SK-N-SH (cell line): Measurements from ENCODE around the gene TOPBP1.

Experiments used
- CHD2 ChIP-seq: fragments of 150-350 bp; IDR thresholded peaks from 2 replicates; pipeline ENCODE4 v1.6.1; 2018; ENCODE audit warnings: low read length; ENCODE audit not compliant: partially characterized antibody
- EZH2phosphoT487 ChIP-seq: fragments of 200-600 bp; sonication (generic); IDR thresholded peaks from 2 replicates; pipeline ENCODE4 v1.6.1; 2017; ENCODE audit warnings: low read depth, mixed run types, mild to moderate bottlenecking, antibody characterized with exemption, moderate library complexity, borderline replicate concordance
- FOXJ3 ChIP-seq: sonication (generic); formaldehyde crosslinking; IDR thresholded peaks from 2 replicates; pipeline ENCODE4 v1.5.1; 2020; ENCODE audit warnings: mild to moderate bottlenecking, missing genetic modification reagents
- GABPA ChIP-seq: IDR thresholded peaks from 2 replicates; pipeline ENCODE4 v1.4.0; 2012; ENCODE audit warnings: low read depth, mild to moderate bottlenecking
- RFX5 ChIP-seq: IDR thresholded peaks from 2 replicates; pipeline ENCODE4 v1.6.1; 2012; ENCODE audit warnings: mild to moderate bottlenecking, improper control_type of control experiment, low read length
- SIN3A ChIP-seq: IDR thresholded peaks from 2 replicates; pipeline ENCODE4 v1.6.1; 2012; ENCODE audit warnings: low read depth, mild to moderate bottlenecking, low read length, moderate library complexity, borderline replicate concordance
- TAF1 ChIP-seq: IDR thresholded peaks from 2 replicates; pipeline ENCODE4 v1.6.1; 2012; ENCODE audit warnings: low read depth, mild to moderate bottlenecking, low read length, moderate library complexity, borderline replicate concordance
- TF ChIP-seq, protein P1 (sequence below): fragments of 200-600 bp; sonication (generic); IDR thresholded peaks from 2 replicates; pipeline ENCODE4 v1.6.1; 2017; ENCODE audit warnings: antibody characterized with exemption, mild to moderate bottlenecking, moderate library complexity
- TF ChIP-seq, protein P2 (sequence below): IDR thresholded peaks from 2 replicates; pipeline ENCODE4 v1.4.0; 2012; ENCODE audit warnings: low read depth
- TF ChIP-seq, protein P3 (sequence below): IDR thresholded peaks from 2 replicates; pipeline ENCODE4; 2012

DNA sequence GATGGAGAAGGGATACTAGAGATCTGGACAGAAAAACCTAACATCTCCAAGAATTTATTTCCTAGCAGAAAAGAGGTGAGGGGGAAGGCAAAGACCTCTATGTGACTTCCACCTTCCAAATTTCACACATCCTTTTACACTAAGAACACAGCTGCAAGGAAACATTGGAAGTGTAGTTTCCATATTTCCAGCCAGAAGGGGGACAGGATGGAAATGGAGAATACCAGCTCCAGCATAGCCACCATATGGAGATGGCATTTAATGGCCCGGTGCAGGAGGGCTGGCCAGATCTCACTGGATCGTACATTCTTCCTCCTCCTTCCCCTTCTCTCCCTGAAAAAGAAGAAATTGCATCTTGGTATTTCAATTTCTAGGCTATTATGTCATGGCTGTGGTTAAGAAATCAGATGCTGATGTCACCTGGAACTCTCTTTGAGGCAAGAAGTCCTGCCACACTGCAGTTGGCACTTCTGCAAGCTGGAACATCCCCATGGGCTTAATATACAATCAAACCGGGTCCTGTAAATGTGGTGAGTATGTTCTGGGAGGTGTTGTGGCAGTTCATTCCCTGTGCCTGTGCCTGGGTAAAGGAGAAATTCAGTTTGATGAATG, 47.5 kb upstream of the TOPBP1 start:
- TF ChIP-seq, protein P1, sequence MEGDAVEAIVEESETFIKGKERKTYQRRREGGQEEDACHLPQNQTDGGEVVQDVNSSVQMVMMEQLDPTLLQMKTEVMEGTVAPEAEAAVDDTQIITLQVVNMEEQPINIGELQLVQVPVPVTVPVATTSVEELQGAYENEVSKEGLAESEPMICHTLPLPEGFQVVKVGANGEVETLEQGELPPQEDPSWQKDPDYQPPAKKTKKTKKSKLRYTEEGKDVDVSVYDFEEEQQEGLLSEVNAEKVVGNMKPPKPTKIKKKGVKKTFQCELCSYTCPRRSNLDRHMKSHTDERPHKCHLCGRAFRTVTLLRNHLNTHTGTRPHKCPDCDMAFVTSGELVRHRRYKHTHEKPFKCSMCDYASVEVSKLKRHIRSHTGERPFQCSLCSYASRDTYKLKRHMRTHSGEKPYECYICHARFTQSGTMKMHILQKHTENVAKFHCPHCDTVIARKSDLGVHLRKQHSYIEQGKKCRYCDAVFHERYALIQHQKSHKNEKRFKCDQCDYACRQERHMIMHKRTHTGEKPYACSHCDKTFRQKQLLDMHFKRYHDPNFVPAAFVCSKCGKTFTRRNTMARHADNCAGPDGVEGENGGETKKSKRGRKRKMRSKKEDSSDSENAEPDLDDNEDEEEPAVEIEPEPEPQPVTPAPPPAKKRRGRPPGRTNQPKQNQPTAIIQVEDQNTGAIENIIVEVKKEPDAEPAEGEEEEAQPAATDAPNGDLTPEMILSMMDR: no peak
- TF ChIP-seq RFX5: no peak
- TF ChIP-seq, protein P2, sequence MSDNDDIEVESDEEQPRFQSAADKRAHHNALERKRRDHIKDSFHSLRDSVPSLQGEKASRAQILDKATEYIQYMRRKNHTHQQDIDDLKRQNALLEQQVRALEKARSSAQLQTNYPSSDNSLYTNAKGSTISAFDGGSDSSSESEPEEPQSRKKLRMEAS: no peak
- TF ChIP-seq SIN3A: no peak
- TF ChIP-seq EZH2phosphoT487: no peak
- TF ChIP-seq, protein P3, sequence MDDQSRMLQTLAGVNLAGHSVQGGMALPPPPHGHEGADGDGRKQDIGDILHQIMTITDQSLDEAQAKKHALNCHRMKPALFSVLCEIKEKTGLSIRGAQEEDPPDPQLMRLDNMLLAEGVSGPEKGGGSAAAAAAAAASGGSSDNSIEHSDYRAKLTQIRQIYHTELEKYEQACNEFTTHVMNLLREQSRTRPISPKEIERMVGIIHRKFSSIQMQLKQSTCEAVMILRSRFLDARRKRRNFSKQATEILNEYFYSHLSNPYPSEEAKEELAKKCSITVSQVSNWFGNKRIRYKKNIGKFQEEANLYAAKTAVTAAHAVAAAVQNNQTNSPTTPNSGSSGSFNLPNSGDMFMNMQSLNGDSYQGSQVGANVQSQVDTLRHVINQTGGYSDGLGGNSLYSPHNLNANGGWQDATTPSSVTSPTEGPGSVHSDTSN: no peak
- no peak for TF ChIP-seq GABPA
- no peak for TF ChIP-seq TAF1
- TF ChIP-seq FOXJ3 (CRISPR knock-in tag): no peak
- no peak for TF ChIP-seq CHD2
